IMR-90 (cell line): ENCODE results near the gene SPINDOC. TPM values are rescaled to one million over a fixed set of nuclear protein-coding genes. Genes with fewer than 3 reads are reported as not detected.

ENCODE experiments used
- ATAC-seq: fragments of 200-7000 bp; cut with Tn5 transposase; 2 replicates; pipeline ENCODE4 v1.9.1; 2020; ENCODE audit warnings: low read depth, mild to moderate bottlenecking, moderate library complexity
- BruUV-seq: library from RNA; stranded (reverse); fragments of 400-500 nt; replicated peaks from 2 replicates; lab custom pipeline; 2021; lab: Mats Ljungman, UMichigan
- CTCF ChIA-PET: fragments of 300-600 bp; formaldehyde crosslinking; extraction: SDS; loops from one replicate; lab custom pipeline; 2021; ENCODE audit warnings: antibody characterized with exemption; lab: Yijun Ruan, JAX
- POLR2A ChIA-PET: fragments of 300-600 bp; sonication (Branson Sonifier 250); formaldehyde crosslinking; loops from one replicate; lab custom pipeline; 2022; ENCODE audit warnings: antibody characterized with exemption; ENCODE audit not compliant: unreplicated experiment; lab: Charles Lee
- DNase-seq: peaks from one replicate; pipeline ENCODE4 v3.0.0; 2013
- H2AFZ ChIP-seq: replicated peaks from 2 replicates; pipeline ENCODE3; 2013; ENCODE audit warnings: low read length, mild to moderate bottlenecking; ENCODE audit not compliant: poor library complexity
- H2AK5ac ChIP-seq: 2 replicates; pipeline ENCODE4 v1.6.1; 2013; ENCODE audit warnings: low read depth, low read length, inconsistent platforms
- H2AK9ac ChIP-seq: replicated peaks from 2 replicates; pipeline ENCODE3; 2013; ENCODE audit warnings: mild to moderate bottlenecking, low read depth, low read length, moderate library complexity; ENCODE audit not compliant: poor library complexity
- H2BK120ac ChIP-seq: 2 replicates; pipeline ENCODE4 v1.6.1; 2013; ENCODE audit warnings: low read depth, low read length, inconsistent platforms
- H2BK15ac ChIP-seq: 3 replicates; pipeline ENCODE4 v1.6.1; 2013; ENCODE audit warnings: low read depth, low read length, inconsistent platforms
- H2BK20ac ChIP-seq: 2 replicates; pipeline ENCODE4 v1.6.1; 2013; ENCODE audit warnings: low read depth, mild to moderate bottlenecking, inconsistent platforms, low read length, moderate library complexity
- H2BK5ac ChIP-seq: 2 replicates; pipeline ENCODE4 v1.6.1; 2013; ENCODE audit warnings: mild to moderate bottlenecking, low read depth, low read length, inconsistent platforms; ENCODE audit not compliant: poor library complexity, severe bottlenecking
- H3K14ac ChIP-seq: replicated peaks from 2 replicates; pipeline ENCODE4 v1.6.1; 2013; ENCODE audit warnings: low read depth, low read length, inconsistent platforms
- H3K18ac ChIP-seq: 2 replicates; pipeline ENCODE4 v1.6.1; 2013; ENCODE audit warnings: low read depth, low read length, control low read depth
- H3K23ac ChIP-seq: 2 replicates; pipeline ENCODE4 v1.6.1; 2013; ENCODE audit warnings: low read depth, low read length, inconsistent platforms
- H3K27ac ChIP-seq: 2 replicates; pipeline ENCODE4 v1.5.1; 2013; ENCODE audit warnings: mild to moderate bottlenecking, control low read depth, low read length; ENCODE audit not compliant: insufficient read depth
- H3K27me3 ChIP-seq: 2 replicates; pipeline ENCODE4 v1.6.1; 2013; ENCODE audit warnings: low read length; ENCODE audit not compliant: control insufficient read depth, insufficient read depth
- H3K36me3 ChIP-seq: 2 replicates; pipeline ENCODE4 v1.6.1; 2013; ENCODE audit warnings: low read length, mixed read lengths; ENCODE audit not compliant: control insufficient read depth, insufficient read depth
- H3K4ac ChIP-seq: 2 replicates; pipeline ENCODE4 v1.6.1; 2013; ENCODE audit warnings: low read depth, low read length, inconsistent platforms
- H3K4me1 ChIP-seq: 2 replicates; pipeline ENCODE4 v1.6.1; 2013; ENCODE audit warnings: low read length, mixed read lengths; ENCODE audit not compliant: control insufficient read depth, insufficient read depth
- H3K4me2 ChIP-seq: 2 replicates; pipeline ENCODE4 v1.6.1; 2013; ENCODE audit warnings: low read depth, mild to moderate bottlenecking, control low read depth, low read length, moderate library complexity
- H3K4me3 ChIP-seq: 2 replicates; pipeline ENCODE4 v1.5.1; 2013; ENCODE audit warnings: low read depth, mild to moderate bottlenecking, control low read depth, low read length, moderate library complexity; ENCODE audit not compliant: insufficient read depth
- H3K56ac ChIP-seq: 2 replicates; pipeline ENCODE4 v1.6.1; 2013; ENCODE audit warnings: low read length, inconsistent platforms; ENCODE audit not compliant: insufficient read depth; ENCODE audit errors: extremely low read depth
- H3K79me1 ChIP-seq, 2 experiments: 2 replicates each; pipeline ENCODE4 v1.6.1; 2013; ENCODE audit warnings: low read length in 2 of 2, inconsistent platforms in 1 of 2, low read depth in 1 of 2
- H3K9ac ChIP-seq: 2 replicates; pipeline ENCODE4 v1.6.1; 2013; ENCODE audit warnings: low read depth, low read length, control low read depth
- H3K9me1 ChIP-seq: 2 replicates; pipeline ENCODE4 v1.6.1; 2013; ENCODE audit warnings: low read length, inconsistent platforms; ENCODE audit not compliant: insufficient read depth
- H3K9me3 ChIP-seq: 2 replicates; pipeline ENCODE4 v1.6.1; 2013; ENCODE audit warnings: low read length; ENCODE audit not compliant: control insufficient read depth, insufficient read depth
- H4K20me1 ChIP-seq: 2 replicates; pipeline ENCODE4 v1.6.1; 2013; ENCODE audit warnings: low read length, inconsistent platforms; ENCODE audit not compliant: insufficient read depth
- H4K5ac ChIP-seq: 2 replicates; pipeline ENCODE4 v1.6.1; 2013; ENCODE audit warnings: mild to moderate bottlenecking, low read depth, low read length, control low read depth
- H4K8ac ChIP-seq, 2 experiments: 2 replicates each; pipeline ENCODE4 v1.6.1; 2013; ENCODE audit warnings: low read depth in 2 of 2, low read length in 2 of 2, control low read depth in 1 of 2, inconsistent platforms in 1 of 2
- H4K91ac ChIP-seq: 2 replicates; pipeline ENCODE4 v1.6.1; 2013; ENCODE audit warnings: low read depth, low read length, inconsistent platforms; ENCODE audit not compliant: insufficient read depth
- BHLHE40 ChIP-seq: fragments of 150-350 bp; IDR thresholded peaks from 2 replicates; pipeline ENCODE4 v1.6.1; 2016; ENCODE audit warnings: mild to moderate bottlenecking, low read depth, low read length
- CTCF ChIP-seq: conservative IDR thresholded peaks from 2 replicates; pipeline ENCODE4 v1.5.1; 2012; ENCODE audit warnings: mild to moderate bottlenecking, low read depth, low read length, improper control_type of control experiment
- MAFK ChIP-seq: IDR thresholded peaks from 2 replicates; pipeline ENCODE4 v1.6.1; 2012; ENCODE audit warnings: low read depth, low read length, improper control_type of control experiment
- POLR2A ChIP-seq: IDR thresholded peaks from 2 replicates; pipeline ENCODE4 v1.6.1; 2012; ENCODE audit warnings: mild to moderate bottlenecking, low read depth, low read length
- RAD21 ChIP-seq: IDR thresholded peaks from 2 replicates; pipeline ENCODE4 v1.6.1; 2012; ENCODE audit warnings: low read length, improper control_type of control experiment
- RCOR1 ChIP-seq: IDR thresholded peaks from 2 replicates; pipeline ENCODE4 v1.6.1; 2012; ENCODE audit warnings: mild to moderate bottlenecking, low read length, improper control_type of control experiment; ENCODE audit not compliant: insufficient replicate concordance
- SMC3 ChIP-seq: fragments of 150-350 bp; IDR thresholded peaks from 2 replicates; pipeline ENCODE4 v1.6.1; 2016; ENCODE audit warnings: low read depth, mild to moderate bottlenecking, antibody characterized with exemption, low read length, moderate library complexity
- USF2 ChIP-seq: fragments of 150-350 bp; IDR thresholded peaks from 2 replicates; pipeline ENCODE4 v1.6.1; 2017; ENCODE audit warnings: mild to moderate bottlenecking, antibody characterized with exemption, low read length, low read depth
- WGBS, 2 experiments: methylation state at CpG; one replicate each; pipeline versions ENCODE4 v1.1.5 to v1.1.7; 2013; ENCODE audit warnings: missing lambda C conversion rate in 2 of 2; ENCODE audit not compliant: insufficient read length in 1 of 2; ENCODE audit errors: extremely low coverage in 2 of 2; 5-methylcytosine and 5-hydroxymethylcytosine counted together
- dilution Hi-C: fragments of 300-500 bp; cut with HindIII; formaldehyde crosslinking; loops from one replicate; pipeline ENCODE4 v1.14.3; 2018; ENCODE audit warnings: low sequenced_read_pairs; ENCODE audit not compliant: unreplicated experiment
- in situ Hi-C: fragments of 300-500 bp; cut with MboI; formaldehyde crosslinking; loops from 3 replicates; pipeline ENCODE4 v1.14.3; 2019; ENCODE audit warnings: low sequenced_read_pairs, inconsistent platforms, mixed read lengths
- intact Hi-C: fragments of 100-400 bp; cut with micrococcal nuclease; formaldehyde crosslinking; loops from 2 replicates; pipeline ENCODE4 v1.10.0; 2022
- polyA plus RNA-seq, 3 experiments: library from polyadenylated mRNA; depleted of rRNA; stranded (reverse); fragments of >200 nt; gene quantifications; 2 replicates each; pipeline ENCODE4 v1.2.3, GENCODE V29; 2012; ENCODE audit warnings: low replicate concordance in 1 of 3
- total RNA-seq: library from RNA; depleted of rRNA; stranded (reverse); fragments of >200 nt; gene quantifications from 2 replicates; pipeline ENCODE4 v1.2.3, GENCODE V29; 2012

Gene SPINDOC
- total and polyA plus RNA-seq, 2 of the 4 experiments (the other 2 are of a cell fraction) = 10.0 to 29.9 TPM

GRCh38 chr11:63782749-63783148 is 30.5 kb upstream of the SPINDOC start:
- Histone ChIP-seq H3K18ac (no peak overlapping the region), H4K20me1 (no peaks in the 10 kb centered on the region), H3K4me3 (no peak overlapping the region), H3K79me1 (no peaks in the 10 kb centered on the region), H2BK20ac (no peak overlapping the region), H3K9ac (no peak overlapping the region), H2AFZ (no peak overlapping the region), H4K8ac (no peak overlapping the region), H2BK15ac (no peak overlapping the region), H4K91ac (no peak overlapping the region), H3K4me2 (no peak overlapping the region), H3K27me3 (no peaks in the 10 kb centered on the region), H3K4ac (no peak overlapping the region), H2BK5ac (no peak overlapping the region), H3K23ac (no peak overlapping the region), H2AK9ac (no peak overlapping the region), H2AK5ac (no peak overlapping the region), H2BK120ac (no peak overlapping the region), H4K5ac (no peak overlapping the region), H3K36me3 (no peaks in the 10 kb centered on the region), H3K4me1 (no peaks in the 10 kb centered on the region), H3K9me1 (no peaks in the 10 kb centered on the region), H3K14ac (no peak overlapping the region), H3K9me3 (no peaks in the 10 kb centered on the region), H3K56ac (no peak overlapping the region), H3K27ac (no peak overlapping the region)
- ATAC-seq = no peak
- ChIA-PET CTCF (interaction anchor here (0.5 kb wide), 1 partner anchor 180 kb away, joined by 3 read pairs; no protein-coding TSS in a partner anchor), POLR2A (no interaction called here)
- DNase-seq = no peak
- intact Hi-C loops (no loop called here), dilution Hi-C loops (no loop called here), in situ Hi-C loops (no loop called here)
- WGBS, 2 experiments = 80% methylated on average over 1 of the region's 6 CpGs; no CpG with 5 or more reads in 1 of the 2 experiments
- TF ChIP-seq SMC3 = no peak
- TF ChIP-seq BHLHE40 = no peak
- no peak for TF ChIP-seq CTCF
- no peak for TF ChIP-seq USF2
- TF ChIP-seq RAD21 = no peak
- TF ChIP-seq POLR2A = no peak
- no peak for TF ChIP-seq MAFK
- TF ChIP-seq RCOR1 = no peak
- no TSS peak for BruUV-seq
